OCI-LY3 (cell line): ENCODE data around the gene CLDN16.

ENCODE experiments used
- H2AFZ ChIP-seq: fragments of 200-600, 300-600 bp; shearing (Covaris generic); 2 replicates; pipeline ENCODE4 v1.6.0; 2014; ENCODE audit warnings: antibody characterized with exemption, low read depth, low read length
- H3K27ac ChIP-seq: fragments of 200-600, 300-600 bp; sonication (generic); 2 replicates; pipeline ENCODE4 v1.5.1; 2014; ENCODE audit warnings: mild to moderate bottlenecking, low read length, moderate library complexity, mixed read lengths
- H3K27me3 ChIP-seq: fragments of 200-600, 300-600 bp; sonication (generic); 2 replicates; pipeline ENCODE4 v1.6.1; 2014; ENCODE audit warnings: low read depth, low read length, mixed read lengths
- H3K36me3 ChIP-seq: fragments of 200-600, 300-600 bp; sonication (generic); replicated peaks from 2 replicates; pipeline ENCODE3; 2014; ENCODE audit warnings: low read depth, low read length, mixed read lengths
- H3K4me1 ChIP-seq: fragments of 300-600, 200-600 bp; sonication (generic); 2 replicates; pipeline ENCODE4 v1.6.1; 2014; ENCODE audit warnings: low read length, mixed read lengths
- H3K4me2 ChIP-seq: fragments of 200-600, 300-600 bp; sonication (generic); 2 replicates; pipeline ENCODE4 v1.6.1; 2014; ENCODE audit warnings: low read length, mixed read lengths
- H3K4me3 ChIP-seq: fragments of 300-600, 200-600 bp; sonication (generic); 2 replicates; pipeline ENCODE4 v1.5.1; 2014; ENCODE audit warnings: antibody characterized with exemption, mild to moderate bottlenecking, low read length, moderate library complexity
- H3K79me2 ChIP-seq: fragments of 300-600, 200-600 bp; shearing (Covaris generic); 2 replicates; pipeline ENCODE4 v1.6.1; 2014; ENCODE audit warnings: mild to moderate bottlenecking, low read length, mixed read lengths
- H3K9ac ChIP-seq: fragments of 300-600, 200-600 bp; shearing (Covaris generic); 2 replicates; pipeline ENCODE4 v1.6.0; 2014; ENCODE audit warnings: mild to moderate bottlenecking, low read length, moderate library complexity
- H3K9me3 ChIP-seq: fragments of 200-600, 300-600 bp; shearing (Covaris generic); 2 replicates; pipeline ENCODE4 v1.6.1; 2014; ENCODE audit warnings: low read length, mixed read lengths; ENCODE audit not compliant: insufficient read depth
- H4K20me1 ChIP-seq: fragments of 200-600, 300-600 bp; sonication (generic); 2 replicates; pipeline ENCODE4 v1.6.1; 2016; ENCODE audit warnings: low read length, mixed read lengths; ENCODE audit not compliant: insufficient read depth
- EZH2phosphoT487 ChIP-seq: fragments of 200-600 bp; shearing (Covaris generic); IDR thresholded peaks from 2 replicates; pipeline ENCODE4 v1.6.1; 2018; ENCODE audit warnings: antibody characterized with exemption, mixed run types, low read depth
- TF ChIP-seq, protein P1 (sequence below): fragments of 200-600, 300-600 bp; sonication (generic); IDR thresholded peaks from 2 replicates; pipeline ENCODE4 v1.5.1; 2014; ENCODE audit warnings: antibody characterized with exemption, low read length, low read depth

The CLDN16 gene

DNA sequence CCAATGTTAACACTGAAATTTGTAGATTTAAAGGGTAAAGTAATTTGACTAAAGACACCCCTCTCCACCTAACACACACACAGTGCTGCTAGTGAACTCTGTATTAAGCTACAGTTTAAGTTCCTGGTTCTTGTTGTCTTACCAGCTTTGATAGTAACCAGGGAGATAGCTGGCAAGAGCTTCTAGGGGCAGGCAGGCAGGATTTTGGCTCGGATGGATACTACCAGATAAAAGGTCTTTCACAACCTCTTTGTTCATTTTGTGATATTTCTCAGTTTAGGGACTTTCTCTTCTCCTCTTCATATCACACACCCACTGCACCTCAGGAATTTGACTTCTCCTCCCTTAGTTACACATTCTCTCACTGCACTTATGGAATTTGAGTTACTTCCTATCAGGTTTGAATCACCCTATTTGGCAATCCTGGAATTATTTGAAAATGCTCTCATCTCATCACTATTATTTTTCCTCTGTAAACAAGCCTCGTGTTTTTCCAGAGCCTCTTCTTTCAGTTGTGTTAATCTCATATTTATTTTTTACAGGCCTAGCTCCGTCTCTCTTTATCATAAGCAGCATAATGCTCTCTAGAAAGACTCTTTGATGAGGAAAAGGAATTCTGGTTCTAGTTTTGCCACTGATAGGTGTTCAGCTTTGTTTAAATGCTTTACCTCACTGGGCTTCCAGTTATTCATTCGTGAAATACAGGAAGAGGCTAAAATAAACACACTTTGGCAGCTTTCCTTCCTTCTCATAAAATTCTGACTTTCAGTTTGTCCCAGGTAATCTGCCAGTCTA, 42.7 kb upstream of the CLDN16 start:
- Histone ChIP-seq H3K4me1 (0 out of 2 replicates have a peak, but pooled peaks cover 5% of the 10 kb centered on the region), H3K4me2 (no peak overlapping the region), H4K20me1 (no peaks in the 10 kb centered on the region), H3K9ac (no peak overlapping the region), H3K9me3 (no peaks in the 10 kb centered on the region), H3K36me3 (no peaks in the 10 kb centered on the region), H3K27ac (no peak overlapping the region), H2AFZ (0 out of 2 replicates have a peak overlapping the region, but pooled peaks have one; percentile 20), H3K27me3 (no peaks in the 10 kb centered on the region), H3K79me2 (no peaks in the 10 kb centered on the region), H3K4me3 (no peak overlapping the region)
- TF ChIP-seq, protein P1, sequence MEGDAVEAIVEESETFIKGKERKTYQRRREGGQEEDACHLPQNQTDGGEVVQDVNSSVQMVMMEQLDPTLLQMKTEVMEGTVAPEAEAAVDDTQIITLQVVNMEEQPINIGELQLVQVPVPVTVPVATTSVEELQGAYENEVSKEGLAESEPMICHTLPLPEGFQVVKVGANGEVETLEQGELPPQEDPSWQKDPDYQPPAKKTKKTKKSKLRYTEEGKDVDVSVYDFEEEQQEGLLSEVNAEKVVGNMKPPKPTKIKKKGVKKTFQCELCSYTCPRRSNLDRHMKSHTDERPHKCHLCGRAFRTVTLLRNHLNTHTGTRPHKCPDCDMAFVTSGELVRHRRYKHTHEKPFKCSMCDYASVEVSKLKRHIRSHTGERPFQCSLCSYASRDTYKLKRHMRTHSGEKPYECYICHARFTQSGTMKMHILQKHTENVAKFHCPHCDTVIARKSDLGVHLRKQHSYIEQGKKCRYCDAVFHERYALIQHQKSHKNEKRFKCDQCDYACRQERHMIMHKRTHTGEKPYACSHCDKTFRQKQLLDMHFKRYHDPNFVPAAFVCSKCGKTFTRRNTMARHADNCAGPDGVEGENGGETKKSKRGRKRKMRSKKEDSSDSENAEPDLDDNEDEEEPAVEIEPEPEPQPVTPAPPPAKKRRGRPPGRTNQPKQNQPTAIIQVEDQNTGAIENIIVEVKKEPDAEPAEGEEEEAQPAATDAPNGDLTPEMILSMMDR = no peak
- TF ChIP-seq EZH2phosphoT487 = no peak

DNA sequence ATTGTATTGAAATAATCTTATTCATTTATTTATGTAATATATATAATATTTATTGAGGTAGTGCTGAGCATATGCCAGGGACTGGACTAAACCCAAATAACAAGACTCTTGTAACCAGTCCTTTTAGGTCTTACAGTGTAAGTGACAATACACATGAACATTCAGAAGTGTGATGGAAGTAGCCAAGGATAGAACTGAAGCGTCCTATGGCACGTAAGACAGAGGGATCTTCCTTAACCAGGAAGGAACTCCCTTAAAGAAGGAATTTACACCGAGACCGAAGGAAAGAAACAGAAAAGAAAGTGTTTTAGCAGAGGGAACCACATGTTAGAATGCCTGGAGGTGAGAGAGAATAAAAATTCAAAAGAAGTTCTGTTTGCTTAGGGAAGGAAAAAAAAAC, 42.1 kb upstream of the CLDN16 start:
- no peaks in the 10 kb centered on the region for H4K20me1 ChIP-seq
- H3K36me3 ChIP-seq = no peaks in the 10 kb centered on the region
- H3K4me1 ChIP-seq = 0 out of 2 replicates have a peak, but pooled peaks cover 5% of the 10 kb centered on the region
- no peak overlapping the region for H3K4me3 ChIP-seq
- H3K9me3 ChIP-seq = no peaks in the 10 kb centered on the region
- no peak overlapping the region for H3K4me2 ChIP-seq
- H2AFZ ChIP-seq = no peak overlapping the region
- H3K27me3 ChIP-seq = no peaks in the 10 kb centered on the region
- no peak overlapping the region for H3K9ac ChIP-seq
- H3K27ac ChIP-seq = no peak overlapping the region
- TF ChIP-seq, protein P1 = no peak
- TF ChIP-seq EZH2phosphoT487 = no peak
- H3K79me2 ChIP-seq = no peaks in the 10 kb centered on the region

DNA sequence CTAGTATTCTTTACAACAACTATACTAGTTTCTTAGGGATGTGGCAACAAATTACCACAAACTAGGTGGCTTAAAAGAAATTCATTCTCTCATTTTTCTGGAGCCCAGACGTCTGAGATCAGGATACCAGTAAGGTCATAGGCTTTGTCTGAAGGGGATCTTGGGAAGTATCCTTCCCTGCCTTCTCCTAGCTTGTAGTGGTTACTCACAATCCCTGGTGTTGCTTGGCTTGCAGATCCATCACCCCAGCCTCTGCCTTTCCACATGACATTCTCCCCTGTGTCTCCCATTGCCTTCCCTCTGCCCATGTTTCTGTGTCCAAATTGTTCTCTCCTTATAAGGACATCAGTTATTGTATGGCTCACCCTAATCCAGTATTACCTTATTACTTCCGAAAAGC, 41.4 kb upstream of the CLDN16 start:
- no peaks in the 10 kb centered on the region for H3K9me3 ChIP-seq
- H3K36me3 ChIP-seq = no peaks in the 10 kb centered on the region
- H3K27ac ChIP-seq = no peak overlapping the region
- H4K20me1 ChIP-seq = no peaks in the 10 kb centered on the region
- no peak overlapping the region for H3K4me2 ChIP-seq
- H3K9ac ChIP-seq = no peak overlapping the region
- H2AFZ ChIP-seq = no peak overlapping the region
- no peak overlapping the region for H3K4me3 ChIP-seq
- no peaks in the 10 kb centered on the region for H3K79me2 ChIP-seq
- TF ChIP-seq, protein P1 = no peak
- TF ChIP-seq EZH2phosphoT487 = no peak
- no peaks in the 10 kb centered on the region for H3K27me3 ChIP-seq
- 0 out of 2 replicates have a peak, but pooled peaks cover 5% of the 10 kb centered on the region for H3K4me1 ChIP-seq

DNA sequence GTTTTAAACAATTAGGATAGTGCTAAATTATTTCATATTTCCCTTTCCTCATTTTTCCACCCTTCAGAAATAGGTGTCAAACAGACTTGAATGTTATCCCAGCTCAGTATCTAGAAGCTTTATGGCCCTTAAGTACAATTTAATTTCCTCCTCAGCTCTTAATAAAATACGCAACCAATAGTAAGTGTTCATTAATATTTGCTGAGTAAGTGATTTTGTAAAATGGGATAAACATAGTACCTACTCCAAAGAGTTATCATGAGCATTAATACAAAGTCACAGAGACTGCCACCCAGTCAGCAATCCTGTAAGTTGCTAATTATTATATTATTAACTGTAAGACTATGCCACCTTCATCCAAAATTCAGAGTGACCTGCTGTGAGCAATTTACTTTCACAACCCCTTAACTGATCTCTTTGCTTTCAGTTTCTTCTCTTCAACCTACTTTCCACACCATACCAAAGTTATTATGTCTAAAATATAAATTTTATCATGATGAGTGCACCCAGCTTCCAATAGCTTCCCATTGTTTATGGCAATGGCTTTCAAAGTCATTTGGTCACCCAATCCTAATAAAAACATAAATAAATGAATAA, 35.0 kb upstream of the CLDN16 start:
- no peak overlapping the region for H2AFZ ChIP-seq
- H3K4me1 ChIP-seq = peaks cover 7% of the 10 kb centered on the region; the same call in 1 of the 2 replicates
- no peaks in the 10 kb centered on the region for H3K79me2 ChIP-seq
- no peak overlapping the region for H3K4me3 ChIP-seq
- no peaks in the 10 kb centered on the region for H4K20me1 ChIP-seq
- H3K27ac ChIP-seq = no peak overlapping the region
- H3K4me2 ChIP-seq = no peak overlapping the region
- no peak for TF ChIP-seq EZH2phosphoT487
- TF ChIP-seq, protein P1 = no peak
- no peak overlapping the region for H3K9ac ChIP-seq
- no peaks in the 10 kb centered on the region for H3K27me3 ChIP-seq
- H3K36me3 ChIP-seq = no peaks in the 10 kb centered on the region
- H3K9me3 ChIP-seq = no peaks in the 10 kb centered on the region
